OCI-LY1 (cell line): Measurements from ENCODE around the gene TEP1.

Source experiments
- H2AFZ ChIP-seq: fragments of 200-600 bp; sonication (generic), shearing (Covaris generic); 2 replicates; pipeline ENCODE4 v1.6.0; 2014; ENCODE audit warnings: antibody characterized with exemption, mild to moderate bottlenecking, low read length
- H3F3A ChIP-seq: fragments of 200-600 bp; sonication (generic), shearing (Covaris generic); 2 replicates; pipeline ENCODE4 v1.6.0; 2014; ENCODE audit warnings: mild to moderate bottlenecking, antibody characterized with exemption, low read length, moderate library complexity; ENCODE audit not compliant: insufficient read depth
- H3K27ac ChIP-seq: fragments of 200-600 bp; sonication (generic); 2 replicates; pipeline ENCODE4 v1.5.1; 2014; ENCODE audit warnings: low read length, mixed run types, mild to moderate bottlenecking, low read depth; ENCODE audit not compliant: poor library complexity, severe bottlenecking
- H3K27me3 ChIP-seq: fragments of 200-600 bp; sonication (generic); 2 replicates; pipeline ENCODE4 v1.6.0; 2014; ENCODE audit warnings: antibody characterized with exemption, mild to moderate bottlenecking, low read length, moderate library complexity; ENCODE audit not compliant: insufficient read depth
- H3K36me3 ChIP-seq: fragments of 200-600 bp; sonication (generic); 2 replicates; pipeline ENCODE4 v1.6.1; 2014; ENCODE audit warnings: mild to moderate bottlenecking, antibody characterized with exemption, low read length, moderate library complexity, mixed read lengths; ENCODE audit not compliant: insufficient read depth
- H3K4me1 ChIP-seq: fragments of 200-600 bp; sonication (generic); 2 replicates; pipeline ENCODE4 v1.5.1; 2014; ENCODE audit warnings: mild to moderate bottlenecking, low read length, moderate library complexity; ENCODE audit not compliant: insufficient read depth, severe bottlenecking
- H3K4me2 ChIP-seq: fragments of 200-600 bp; sonication (generic), shearing (Covaris generic); 2 replicates; pipeline ENCODE4 v1.6.1; 2014; ENCODE audit warnings: low read length
- H3K4me3 ChIP-seq: fragments of 200-600 bp; sonication (generic); 2 replicates; pipeline ENCODE4 v1.5.1; 2014; ENCODE audit warnings: low read length, low read depth, mild to moderate bottlenecking, mixed read lengths; ENCODE audit not compliant: poor library complexity, severe bottlenecking
- H3K79me2 ChIP-seq: fragments of 200-600 bp; shearing (Covaris generic); 2 replicates; pipeline ENCODE4 v1.6.1; 2016; ENCODE audit warnings: mixed run types, low read length, mixed read lengths; ENCODE audit not compliant: insufficient read depth
- H3K9ac ChIP-seq: fragments of 200-600 bp; sonication (generic), shearing (Covaris generic); 2 replicates; pipeline ENCODE4 v1.6.1; 2014; ENCODE audit warnings: mild to moderate bottlenecking, low read length, mixed read lengths
- H3K9me2 ChIP-seq: fragments of 200-600 bp; sonication (generic), shearing (Covaris generic); 2 replicates; pipeline ENCODE4 v1.6.1; 2014; ENCODE audit warnings: low read depth, mild to moderate bottlenecking, low read length, mixed read lengths
- H3K9me3 ChIP-seq: fragments of 200-600 bp; shearing (Covaris generic); 2 replicates; pipeline ENCODE4 v1.6.1; 2014; ENCODE audit warnings: low read length, mixed read lengths
- H4K20me1 ChIP-seq: fragments of 200-600 bp; sonication (generic), shearing (Covaris generic); 2 replicates; pipeline ENCODE4 v1.6.0; 2016; ENCODE audit warnings: mild to moderate bottlenecking, low read length; ENCODE audit not compliant: insufficient read depth
- CTCF ChIP-seq: fragments of 200-600 bp; sonication (generic), shearing (Covaris generic); IDR thresholded peaks from 2 replicates; pipeline ENCODE4 v1.5.1; 2017; ENCODE audit warnings: mild to moderate bottlenecking, antibody characterized with exemption, low read length, moderate library complexity, mixed read lengths
- EZH2 ChIP-seq: fragments of 200-600 bp; sonication (generic), shearing (Covaris generic); IDR thresholded peaks from 2 replicates; pipeline ENCODE4 v1.8.0; 2017; ENCODE audit warnings: borderline replicate concordance, mixed run types, mild to moderate bottlenecking, antibody characterized with exemption, low read length, moderate library complexity, mixed read lengths

TEP1 gene

GRCh38 chr14:20347747-20348146 lies 65.6 kb downstream of the TEP1 start:
- no peaks in the 10 kb centered on the region for H3K9me3 ChIP-seq
- H3K4me3 ChIP-seq, result no peak overlapping the region
- H3K9me2 ChIP-seq, result no peaks in the 10 kb centered on the region
- no peak overlapping the region for H3K9ac ChIP-seq
- no peaks in the 10 kb centered on the region for H3K27me3 ChIP-seq
- no peak overlapping the region for H3K27ac ChIP-seq
- no peaks in the 10 kb centered on the region for H3F3A ChIP-seq
- peaks cover 7% of the 10 kb centered on the region for H3K4me1 ChIP-seq
- no peaks in the 10 kb centered on the region for H3K79me2 ChIP-seq
- no peaks in the 10 kb centered on the region for H4K20me1 ChIP-seq
- no peak overlapping the region for H3K4me2 ChIP-seq
- no peak for TF ChIP-seq CTCF
- no peak for TF ChIP-seq EZH2
- no peak overlapping the region for H2AFZ ChIP-seq
- H3K36me3 ChIP-seq, result peaks cover 72% of the 10 kb centered on the region

- Histone ChIP-seq H3K27me3 (no peaks in the 10 kb centered on the region), H3K4me2 (no peak overlapping the region), H3K79me2 (no peaks in the 10 kb centered on the region), H3K9me3 (no peaks in the 10 kb centered on the region), H3F3A (no peaks in the 10 kb centered on the region), H3K4me3 (no peak overlapping the region), H3K9me2 (no peaks in the 10 kb centered on the region), H3K27ac (no peak overlapping the region), H3K4me1 (peaks cover 14% of the 10 kb centered on the region), H3K9ac (no peak overlapping the region), H3K36me3 (peaks cover 62% of the 10 kb centered on the region), H4K20me1 (no peaks in the 10 kb centered on the region), H2AFZ (no peak overlapping the region)
- TF ChIP-seq CTCF, result no peak
- TF ChIP-seq EZH2, result no peak
These were observed 66.6 kb downstream of the TEP1 start for GRCh38 chr14:20346713-20347112.

GRCh38 chr14:20345366-20345765 lies 67.9 kb downstream of the TEP1 start:
- Histone ChIP-seq H3K27me3 (no peaks in the 10 kb centered on the region), H3K9me2 (no peaks in the 10 kb centered on the region), H3K79me2 (no peaks in the 10 kb centered on the region), H2AFZ (no peak overlapping the region), H3K4me1 (peaks cover 14% of the 10 kb centered on the region), H3K36me3 (peaks cover 48% of the 10 kb centered on the region), H3K4me3 (no peak overlapping the region), H3K4me2 (no peak overlapping the region), H4K20me1 (no peaks in the 10 kb centered on the region), H3K9ac (no peak overlapping the region), H3K27ac (no peak overlapping the region), H3F3A (no peaks in the 10 kb centered on the region), H3K9me3 (no peaks in the 10 kb centered on the region)
- TF ChIP-seq CTCF (no peak), EZH2 (no peak)
